Ovary (tissue), 3 donors: Measurements from ENCODE around the gene F2RL1.
"Not testable (repeated sequence)": the region's sequence is repeated elsewhere in the genome, so short reads cannot be mapped to it uniquely, and the experiment has no call there.

Experiments used
- EP300 ChIP-seq: sonication (generic); formaldehyde crosslinking; IDR thresholded peaks from one replicate; pipeline ENCODE4 v1.6.1; 2017; ENCODE audit warnings: antibody characterized with exemption
- POLR2A ChIP-seq: fragments of 450-650 bp; IDR thresholded peaks from one replicate; pipeline ENCODE4 v1.6.1; 2017; ENCODE audit warnings: antibody characterized with exemption, mild to moderate bottlenecking, moderate library complexity
- TF ChIP-seq, protein P1 (sequence below), 3 donors: fragments of 450-650 bp in 2 of 3; fragments of 200-600 bp in 1 of 3; IDR thresholded peaks; one replicate each; pipeline versions ENCODE4 v1.5.1 to v1.8.0; 2016 to 2022; ENCODE audit warnings: antibody characterized with exemption in 3 of 3, mild to moderate bottlenecking in 1 of 3
- donor health status: DM: no; HTN: no; CAD: no.

GRCh38 chr5:76826416-76826815 lies 7.6 kb downstream of the F2RL1 start:
- TF ChIP-seq, protein P1, sequence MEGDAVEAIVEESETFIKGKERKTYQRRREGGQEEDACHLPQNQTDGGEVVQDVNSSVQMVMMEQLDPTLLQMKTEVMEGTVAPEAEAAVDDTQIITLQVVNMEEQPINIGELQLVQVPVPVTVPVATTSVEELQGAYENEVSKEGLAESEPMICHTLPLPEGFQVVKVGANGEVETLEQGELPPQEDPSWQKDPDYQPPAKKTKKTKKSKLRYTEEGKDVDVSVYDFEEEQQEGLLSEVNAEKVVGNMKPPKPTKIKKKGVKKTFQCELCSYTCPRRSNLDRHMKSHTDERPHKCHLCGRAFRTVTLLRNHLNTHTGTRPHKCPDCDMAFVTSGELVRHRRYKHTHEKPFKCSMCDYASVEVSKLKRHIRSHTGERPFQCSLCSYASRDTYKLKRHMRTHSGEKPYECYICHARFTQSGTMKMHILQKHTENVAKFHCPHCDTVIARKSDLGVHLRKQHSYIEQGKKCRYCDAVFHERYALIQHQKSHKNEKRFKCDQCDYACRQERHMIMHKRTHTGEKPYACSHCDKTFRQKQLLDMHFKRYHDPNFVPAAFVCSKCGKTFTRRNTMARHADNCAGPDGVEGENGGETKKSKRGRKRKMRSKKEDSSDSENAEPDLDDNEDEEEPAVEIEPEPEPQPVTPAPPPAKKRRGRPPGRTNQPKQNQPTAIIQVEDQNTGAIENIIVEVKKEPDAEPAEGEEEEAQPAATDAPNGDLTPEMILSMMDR (IDR thresholded peaks at IDR 0.05): not testable (repeated sequence)
- TF ChIP-seq POLR2A, EP300: not testable (repeated sequence)
